ENCODE measurements around the gene VRK1.
"Not testable (repeated sequence)": the region's sequence is repeated elsewhere in the genome, so short reads cannot be mapped to it uniquely, and the experiment has no call there.

Gene VRK1

GRCh38 chr14:96829791-96830190, 32.6 kb downstream of the VRK1 start:
- no peak for DNase-seq

GRCh38 chr14:96830946-96831345, 33.8 kb downstream of the VRK1 start:
- DNase-seq, result no peak

GRCh38 chr14:96832351-96832750, 35.2 kb downstream of the VRK1 start:
- DNase-seq, result no peak

GRCh38 chr14:96838449-96838848, 41.3 kb downstream of the VRK1 start:
- no peak for DNase-seq

GRCh38 chr14:96839251-96839650, 42.1 kb downstream of the VRK1 start:
- no peak for DNase-seq

- DNase-seq, result no peak
These were observed 46.0 kb downstream of the VRK1 start for GRCh38 chr14:96843137-96843536.

GRCh38 chr14:96844857-96845570, 47.8 kb downstream of the VRK1 start:
- DNase-seq, result no peak

- no peak for DNase-seq
These were observed 50.3 kb downstream of the VRK1 start for GRCh38 chr14:96847451-96847850.

- no peak for DNase-seq
These were observed 50.8 kb downstream of the VRK1 start for GRCh38 chr14:96848011-96848410.

- no peak for DNase-seq
These were observed 52.6 kb downstream of the VRK1 start for GRCh38 chr14:96849733-96850132.

GRCh38 chr14:96851694-96852381, 54.7 kb downstream of the VRK1 start:
- no peak for DNase-seq

GRCh38 chr14:96852823-96853422, 55.7 kb downstream of the VRK1 start:
- no peak for DNase-seq

GRCh38 chr14:96858643-96859042, 61.5 kb downstream of the VRK1 start:
- no peak for DNase-seq

GRCh38 chr14:96861568-96862310, 64.6 kb downstream of the VRK1 start:
- DNase-seq, result no peak

GRCh38 chr14:96863327-96863985, 66.3 kb downstream of the VRK1 start:
- DNase-seq, result no peak

- DNase-seq, result no peak
These were observed 66.8 kb downstream of the VRK1 start for GRCh38 chr14:96863986-96864330.

- no peak for DNase-seq
These were observed 70.5 kb downstream of the VRK1 start for GRCh38 chr14:96867634-96868033.

- DNase-seq, result no peak
These were observed 76.9 kb downstream of the VRK1 start for GRCh38 chr14:96874127-96874526.

GRCh38 chr14:96876747-96877146, 79.6 kb downstream of the VRK1 start:
- no peak for DNase-seq

- DNase-seq, result no peak
These were observed 84.5 kb downstream of the VRK1 start for GRCh38 chr14:96881713-96882112.

- DNase-seq, result not testable (repeated sequence)
These were observed 86.8 kb downstream of the VRK1 start for GRCh38 chr14:96883974-96884373.

GRCh38 chr14:96888158-96888557, 91.0 kb downstream of the VRK1 start:
- no peak for DNase-seq

GRCh38 chr14:96888593-96888992, 91.4 kb downstream of the VRK1 start:
- peak; percentile 41 for DNase-seq
